Right renal pelvis (tissue), 4 donors: ENCODE results near the gene PRDM8. TPM values are rescaled to one million over a fixed set of nuclear protein-coding genes. Genes with fewer than 3 reads are reported as not detected.
"Not testable (repeated sequence)": the region's sequence is repeated elsewhere in the genome, so short reads cannot be mapped to it uniquely, and the experiment has no call there.

Experiments
- DNase-seq, 4 donors: peaks; one replicate each; pipeline ENCODE4 v3.0.0-alpha.2; 2013; ENCODE audit warnings: low read depth in 4 of 4, low spot score in 3 of 4, missing footprints in 1 of 4
- polyA plus RNA-seq, 4 donors: library from polyadenylated mRNA; unstranded; fragments of 120-200 nt; gene quantifications; one replicate each; pipeline ENCODE4 v1.2.1, GENCODE V29; 2013; ENCODE audit not compliant: insufficient read length in 4 of 4

Gene PRDM8
- 1 to 10 TPM; 1.4 to 2.6 (median 2.3) TPM for polyA plus RNA-seq

DNA sequence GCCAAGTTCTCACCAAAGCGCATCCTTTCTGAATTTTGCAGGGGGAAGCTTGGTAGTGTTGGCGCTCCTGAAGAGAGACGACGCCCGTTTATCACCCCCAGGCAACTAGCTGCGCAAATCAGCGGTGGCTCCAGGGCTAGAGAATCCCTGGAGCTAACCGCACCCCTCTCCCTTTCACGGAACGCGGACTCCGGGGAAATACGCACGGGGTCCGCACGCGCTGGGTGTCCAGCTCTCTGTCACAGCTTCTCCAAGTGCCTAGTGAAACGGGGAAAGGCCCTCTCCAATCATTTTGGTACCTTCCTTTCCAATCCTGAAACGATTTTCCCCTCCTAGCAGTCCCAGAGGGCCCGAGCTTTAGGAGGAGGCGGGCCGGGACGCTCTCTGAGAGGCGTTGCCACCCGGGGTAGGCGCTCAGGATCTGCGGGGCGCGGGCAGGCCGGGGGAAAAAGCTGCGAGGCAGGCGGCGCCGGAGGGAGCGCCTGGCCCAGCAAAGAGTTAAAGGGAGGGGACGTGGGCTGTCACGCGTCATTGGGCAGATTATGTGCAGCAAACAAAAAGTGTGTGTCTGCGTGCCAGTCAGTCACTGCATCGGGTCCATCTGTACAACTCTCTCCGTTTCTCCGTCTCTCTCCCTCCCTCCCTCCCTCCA is at the start of gene PRDM8:
PRDM8 (plus strand) TSS at position 582 of the 652 bp plus-strand sequence. CDS start 2,578 bp downstream, outside the sequence.
- no peak for DNase-seq

DNA sequence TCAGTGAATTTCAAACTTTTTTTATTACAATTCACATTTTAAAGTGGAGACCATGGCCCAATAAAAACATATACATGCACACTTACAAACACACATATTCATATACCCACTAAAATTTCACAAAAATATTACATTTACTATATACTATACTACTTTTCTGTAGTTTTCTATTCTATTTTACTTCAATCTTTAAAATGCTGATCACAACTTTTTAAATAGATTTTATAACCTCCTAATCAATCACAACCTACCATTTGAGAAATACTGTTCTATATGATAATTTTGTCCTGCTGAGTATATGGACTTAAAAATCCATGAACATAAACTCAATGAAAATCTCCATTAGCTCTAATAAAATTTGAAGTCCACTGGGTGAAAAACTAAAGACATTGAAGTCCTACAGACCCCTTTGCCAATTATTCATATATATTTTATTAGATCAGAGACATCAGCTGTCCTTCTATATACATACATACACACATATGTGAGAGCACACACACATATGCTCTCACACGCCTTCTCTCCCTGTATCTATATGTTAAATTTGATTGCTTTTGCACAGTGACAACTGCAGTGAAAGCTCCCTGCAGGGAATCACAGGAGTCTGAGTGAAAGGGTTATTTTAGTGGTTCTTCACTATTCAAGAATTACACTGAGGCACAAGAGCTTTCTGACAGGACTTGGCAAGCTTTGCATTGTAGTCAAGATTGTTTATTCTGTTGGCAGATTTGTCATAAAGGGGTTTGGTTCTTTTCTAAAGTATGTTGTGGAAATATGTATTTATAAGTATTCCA is 46.7 kb upstream of the PRDM8 start:
- DNase-seq, result no peak

DNA sequence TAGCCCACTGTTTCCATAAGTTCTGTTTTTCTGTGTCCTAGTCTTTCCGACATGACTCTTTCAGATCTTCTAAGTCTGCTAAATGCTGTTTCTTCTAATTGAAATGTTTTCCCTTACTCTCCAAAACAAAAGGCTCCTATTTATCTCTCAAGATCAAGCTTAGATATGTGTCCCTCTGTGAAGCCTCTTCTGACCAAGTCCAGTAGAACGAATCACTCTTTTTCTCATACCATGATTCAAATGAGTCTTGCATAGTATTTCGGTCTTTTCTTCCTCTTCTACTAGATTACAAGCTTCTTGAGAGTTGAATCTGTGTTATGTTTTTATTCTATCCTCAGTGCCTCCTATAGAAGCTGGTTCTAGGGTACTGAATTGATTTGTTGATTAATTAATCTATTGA is 45.3 kb upstream of the PRDM8 start:
- DNase-seq, result no peak

DNA sequence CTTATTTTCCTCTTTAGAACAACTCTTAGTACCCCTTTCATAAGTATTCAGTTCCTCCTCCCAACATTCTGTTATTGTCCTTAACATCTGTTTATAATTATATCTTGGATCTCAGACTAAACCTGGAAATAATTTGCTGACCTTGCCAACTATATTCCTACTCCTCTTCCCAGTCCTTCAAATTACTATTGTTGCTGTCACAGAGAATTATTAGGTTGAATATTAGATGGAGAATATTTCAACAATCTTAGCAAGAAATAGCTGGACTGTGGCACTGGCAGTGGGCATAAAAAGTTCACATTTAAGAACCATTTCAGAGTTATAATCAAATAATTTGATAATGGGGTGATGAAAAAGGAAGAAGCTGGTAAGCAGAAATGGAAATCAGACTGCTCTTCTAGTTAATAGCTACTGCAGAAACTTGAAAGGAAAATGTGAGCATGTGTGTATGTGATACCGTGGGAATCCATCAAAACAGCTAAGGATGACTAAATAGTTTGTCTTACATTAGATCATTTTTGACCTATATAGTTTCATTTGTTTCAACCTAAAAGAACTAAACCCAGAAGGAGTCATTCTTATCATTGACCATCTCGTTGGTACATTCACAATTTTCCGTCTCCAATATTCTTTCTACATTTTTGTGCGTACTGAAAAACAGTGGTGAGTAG is 43.3 kb upstream of the PRDM8 start:
- DNase-seq, result no peak

DNA sequence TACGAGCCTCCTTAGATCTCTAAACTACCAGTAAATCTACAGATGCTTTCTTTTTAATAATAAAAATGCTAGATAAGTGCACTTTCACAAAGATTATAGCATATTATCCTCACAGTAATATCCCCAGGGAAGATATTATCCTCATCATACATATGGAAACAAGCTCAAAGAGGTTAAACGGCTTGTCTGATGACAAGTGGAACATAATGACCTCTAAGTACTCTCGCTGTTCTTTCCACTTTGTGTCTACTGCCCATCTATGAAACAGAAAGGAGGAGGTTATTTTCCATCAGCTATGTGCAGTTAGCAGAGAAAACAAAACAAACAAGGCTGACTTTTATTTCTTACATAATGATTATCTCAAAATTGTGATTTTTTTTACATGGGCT is 42.8 kb upstream of the PRDM8 start:
- DNase-seq, result no peak

DNA sequence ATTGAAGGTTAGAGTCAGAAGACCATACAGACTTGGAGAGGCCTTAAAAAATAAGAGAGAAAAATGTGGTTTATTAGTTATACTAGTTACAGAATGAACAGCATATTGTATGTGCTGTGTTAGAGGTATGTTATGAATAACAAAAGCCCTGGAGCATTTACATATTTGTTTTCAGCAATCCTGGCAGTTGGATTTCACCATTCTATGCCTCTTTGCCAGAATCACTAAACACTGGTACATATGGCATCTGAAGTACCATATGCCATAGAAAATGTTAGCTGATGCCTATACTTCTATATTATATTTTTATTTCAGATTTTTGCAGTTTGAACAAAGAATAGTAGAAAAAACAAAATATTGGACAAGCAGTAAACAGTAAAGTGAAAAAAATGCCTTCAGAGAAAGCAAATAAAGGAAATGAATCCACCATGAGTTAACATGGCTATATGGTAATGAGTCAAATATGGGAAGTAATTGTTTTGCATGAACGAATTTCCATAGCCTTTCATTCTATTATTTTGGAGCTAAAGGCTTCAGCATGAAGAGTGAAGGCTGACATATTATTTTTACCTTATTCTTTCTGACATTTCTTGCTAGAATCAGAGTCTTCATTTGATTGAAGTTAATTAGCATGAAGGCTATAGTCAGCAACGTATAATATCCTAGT is 41.9 kb upstream of the PRDM8 start:
- DNase-seq, result no peak

DNA sequence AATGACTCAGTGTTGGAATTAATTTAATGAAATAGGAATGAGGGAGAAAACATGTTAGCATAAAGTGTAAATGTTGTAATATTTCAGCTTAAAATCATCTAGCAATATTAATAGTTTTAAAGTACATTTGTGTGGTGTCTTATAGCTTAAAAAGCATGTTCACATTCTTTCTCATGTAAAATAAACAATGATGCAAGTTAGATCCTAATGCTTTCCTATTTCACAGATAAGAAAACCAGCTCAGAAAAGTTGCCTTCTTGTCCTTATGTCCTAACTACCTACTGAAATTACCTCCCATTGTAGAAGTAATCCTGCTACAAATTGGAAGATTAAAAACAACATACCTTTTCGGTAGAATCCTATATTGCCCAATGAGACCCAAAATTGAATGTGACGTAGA is 40.9 kb upstream of the PRDM8 start:
- no peak for DNase-seq

DNA sequence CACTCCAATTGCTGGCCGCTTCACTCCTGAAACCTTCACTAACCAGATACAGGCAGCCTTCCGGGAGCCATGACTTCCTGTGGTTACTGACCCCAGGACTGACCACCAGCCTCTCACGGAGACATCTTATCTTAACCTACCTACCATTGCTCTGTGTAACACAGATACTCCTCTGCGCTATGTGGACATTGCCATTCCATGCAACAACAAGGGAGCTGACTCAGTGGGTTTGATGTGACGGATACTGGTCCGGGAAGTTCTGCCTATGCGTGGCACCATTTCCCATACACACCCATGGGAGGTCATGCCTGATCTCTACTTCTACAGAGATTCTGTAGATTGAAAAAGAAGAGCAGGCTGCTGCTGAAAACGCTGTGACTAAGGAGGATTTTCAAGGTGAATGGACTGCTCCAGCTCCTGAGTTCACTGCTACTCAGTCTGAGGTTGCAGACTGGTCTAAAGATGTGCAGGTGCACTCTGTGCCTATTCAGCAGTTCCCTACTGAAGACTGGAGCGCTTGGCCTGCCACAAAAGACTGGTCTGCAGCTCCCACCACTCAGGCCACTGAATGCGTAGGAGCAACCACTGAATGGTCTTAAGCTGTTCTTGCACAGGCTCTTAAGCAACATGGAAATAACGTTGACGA is 35.8 kb upstream of the PRDM8 start:
- DNase-seq, result no peak

DNA sequence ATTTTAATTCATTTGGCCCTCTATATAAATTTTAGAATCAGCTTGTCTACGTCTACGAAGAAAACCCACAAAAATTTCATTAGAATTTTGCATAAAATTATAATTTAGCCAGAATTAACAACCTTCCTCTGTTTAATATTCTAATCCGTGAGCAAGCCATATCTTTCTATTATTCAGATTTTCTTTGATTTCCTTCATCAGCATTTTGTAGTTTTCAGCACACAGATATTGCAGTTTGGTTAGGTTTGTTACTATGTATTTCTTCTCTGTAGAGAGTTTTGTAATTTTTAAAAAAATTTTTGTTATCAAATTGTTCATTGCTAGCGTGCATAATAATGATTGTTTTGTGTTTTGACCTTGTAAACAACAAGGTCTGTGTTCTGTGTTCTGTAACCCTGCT is 34.9 kb upstream of the PRDM8 start:
- DNase-seq, result no peak

DNA sequence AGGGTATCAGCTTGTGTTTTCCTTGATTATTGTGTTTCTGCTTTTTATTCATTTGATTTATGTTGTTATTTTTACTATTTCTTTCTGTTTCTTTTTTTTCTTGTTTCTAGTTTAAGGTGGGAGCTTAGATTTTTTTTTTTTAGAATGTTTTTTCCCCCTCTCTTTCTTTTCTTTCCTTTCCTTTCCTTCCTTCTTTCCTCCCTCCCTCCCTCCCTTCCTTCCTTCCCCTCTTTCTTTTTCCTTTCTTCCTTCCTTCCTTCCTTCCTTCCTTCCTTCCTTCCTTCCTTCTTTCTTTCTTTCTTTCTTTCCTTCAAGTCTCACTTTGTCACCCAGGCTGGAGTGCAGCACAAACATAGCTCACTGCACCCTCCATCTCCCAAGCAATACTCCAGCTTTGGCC is 31.4 kb upstream of the PRDM8 start:
- DNase-seq, result no peak

DNA sequence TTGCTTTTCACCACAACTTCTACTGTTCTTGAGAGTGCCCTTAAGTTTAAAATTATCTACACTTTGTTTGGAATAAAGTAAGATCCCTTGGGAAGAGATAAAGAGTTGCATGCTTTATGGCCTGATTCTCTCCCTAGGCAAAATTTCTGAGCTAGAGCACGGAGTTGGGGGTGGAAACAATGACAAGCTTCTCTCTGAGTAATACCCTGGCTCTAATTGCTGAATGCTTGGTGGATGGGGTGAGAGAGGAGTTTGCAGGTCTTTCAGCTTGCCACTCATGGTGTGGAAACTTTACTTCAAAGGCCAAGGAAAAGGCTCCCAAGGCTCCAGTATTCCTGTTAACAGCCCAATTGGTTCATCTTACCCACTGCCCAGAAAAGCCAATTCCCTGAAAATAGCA is 26.1 kb upstream of the PRDM8 start:
- DNase-seq, result no peak

DNA sequence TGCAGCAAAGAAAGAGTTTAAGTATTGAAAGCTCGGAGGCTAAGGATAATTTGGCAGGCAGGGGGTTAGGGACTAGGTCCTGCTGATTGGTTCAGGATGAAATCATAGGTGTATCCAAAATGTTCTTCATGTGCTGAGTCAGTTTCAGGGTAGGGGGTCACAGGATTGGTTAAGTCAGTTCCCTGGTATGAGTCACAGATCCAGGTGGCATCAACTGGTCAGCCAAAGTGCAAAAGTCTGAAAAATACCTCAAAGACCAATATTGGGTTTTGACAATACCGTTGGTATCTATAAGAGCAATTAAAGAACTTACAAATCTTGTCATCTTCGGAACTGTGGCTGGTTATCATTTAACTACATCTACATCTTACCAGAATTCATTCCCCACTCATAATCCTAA is 25.6 kb upstream of the PRDM8 start:
- DNase-seq, result no peak

DNA sequence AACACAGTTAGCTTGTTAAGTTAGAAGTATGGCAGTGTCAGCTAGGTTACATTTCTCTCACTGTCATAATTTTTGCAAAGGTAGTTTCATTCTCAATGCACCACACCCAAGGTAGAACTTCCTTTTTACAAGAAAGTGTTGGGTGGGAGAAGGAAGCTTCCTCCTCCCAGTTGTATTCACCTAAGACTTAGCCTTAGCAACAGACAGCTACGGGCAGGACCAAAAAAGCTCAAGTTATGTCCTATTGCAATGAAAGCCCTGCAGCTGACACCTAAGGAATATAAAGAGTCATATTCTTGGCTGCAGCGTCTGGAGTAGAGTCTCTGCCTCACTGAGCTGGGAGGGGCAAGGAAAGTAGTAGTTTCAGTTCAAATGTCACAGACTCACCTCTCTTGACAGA is 25.1 kb upstream of the PRDM8 start:
- no peak for DNase-seq

DNA sequence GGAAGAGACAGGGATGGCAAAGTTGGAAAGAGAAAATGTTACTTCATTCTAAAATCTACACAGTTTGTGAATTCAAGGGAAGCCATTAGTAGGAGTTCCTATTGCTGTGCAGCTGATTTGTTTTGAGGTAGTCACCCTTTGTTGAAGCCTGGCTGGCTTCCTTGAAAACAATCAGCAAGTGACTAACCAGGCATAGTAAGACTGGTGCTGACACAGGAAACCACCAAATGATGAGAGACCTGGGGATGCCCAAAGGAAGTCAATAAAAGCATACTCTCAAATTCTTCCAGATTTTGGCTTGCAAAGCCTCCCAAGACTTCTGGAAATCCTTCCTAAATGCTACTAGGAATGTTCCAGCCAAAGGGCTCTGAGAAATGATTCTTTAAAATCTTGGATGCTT is 23.9 kb upstream of the PRDM8 start:
- DNase-seq, result no peak

DNA sequence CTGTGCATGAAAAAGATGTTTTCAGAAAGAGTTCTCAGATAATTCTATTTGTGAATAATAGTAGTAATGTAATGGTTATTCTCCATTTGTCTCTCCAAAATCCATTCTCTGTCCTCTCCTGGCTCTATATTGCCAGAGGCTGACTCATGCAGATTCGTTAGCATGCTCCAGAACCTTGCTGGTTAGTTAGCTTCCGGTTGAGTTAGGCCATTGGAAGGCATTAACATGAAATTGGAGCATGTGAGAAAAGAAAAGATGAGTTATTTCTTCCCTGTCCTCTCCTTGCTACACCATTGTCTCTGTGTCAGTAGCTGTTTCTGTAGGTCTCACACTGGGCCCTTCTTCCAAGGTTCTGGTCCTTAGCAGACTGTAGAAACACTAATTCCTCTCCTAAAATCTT is 23.5 kb upstream of the PRDM8 start:
- DNase-seq, result no peak

DNA sequence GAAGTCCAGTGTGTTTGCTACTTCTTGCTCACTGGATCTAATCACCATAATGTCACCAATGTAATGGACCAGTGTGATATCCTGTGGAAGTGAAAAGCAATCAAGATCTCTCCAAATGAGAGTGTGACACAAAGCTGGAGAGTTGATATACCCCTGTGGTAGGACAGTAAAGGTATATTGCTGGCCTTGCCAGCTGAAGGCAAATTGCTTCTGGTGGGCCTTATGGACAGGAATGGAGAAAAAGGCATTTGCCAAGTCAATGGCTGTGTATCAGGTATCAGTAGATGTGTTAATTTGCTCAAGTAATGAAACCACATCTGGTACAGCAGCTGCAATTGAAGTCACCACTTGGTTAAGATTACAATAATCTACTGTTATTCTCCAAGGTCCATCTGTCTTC is 19.5 kb upstream of the PRDM8 start:
- DNase-seq, result not testable (repeated sequence)

DNA sequence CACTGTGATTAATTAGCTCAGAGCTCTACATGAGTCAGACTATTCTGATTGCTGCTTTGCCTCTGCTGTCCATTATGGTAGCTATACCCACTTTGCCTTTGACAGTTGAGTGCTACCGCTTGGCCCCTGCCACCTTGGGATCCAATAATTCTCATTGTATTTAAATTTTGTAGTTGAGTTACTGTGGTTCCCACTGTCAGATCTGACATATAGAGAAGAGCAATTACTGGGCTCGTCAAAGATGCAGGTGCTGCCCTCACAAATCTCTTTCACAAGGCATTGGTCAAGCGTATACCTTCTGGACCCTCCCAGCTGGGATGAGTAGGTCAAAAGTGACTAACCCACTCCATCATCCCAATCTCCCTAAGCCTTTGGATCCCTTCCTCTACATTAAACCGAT is 18.3 kb upstream of the PRDM8 start:
- DNase-seq, result no peak

DNA sequence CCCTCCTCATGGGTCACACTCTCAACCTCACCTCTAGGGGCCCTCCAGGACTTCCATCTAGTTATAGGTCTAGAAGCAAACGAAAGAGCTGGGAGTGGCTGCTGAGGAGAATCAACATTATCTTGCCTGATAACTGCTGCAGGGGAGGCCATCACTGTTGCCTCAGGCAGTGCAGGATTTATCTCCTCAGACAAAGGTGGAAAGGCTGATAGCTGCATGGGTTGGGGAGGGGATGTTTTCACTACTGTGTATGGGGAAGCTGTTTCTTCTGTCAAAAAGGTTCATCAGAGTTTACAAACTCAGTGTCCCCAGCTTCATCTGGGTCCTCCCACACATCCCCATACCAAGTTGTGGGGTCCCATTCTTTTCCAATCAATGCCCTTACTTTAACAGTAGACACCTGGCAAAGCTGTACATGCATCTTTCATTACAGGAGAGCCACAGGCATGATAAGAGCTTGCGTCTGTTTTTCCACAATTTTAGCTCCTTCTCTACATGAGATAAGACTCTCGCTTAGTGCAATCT is 17.6 kb upstream of the PRDM8 start:
- no peak for DNase-seq

DNA sequence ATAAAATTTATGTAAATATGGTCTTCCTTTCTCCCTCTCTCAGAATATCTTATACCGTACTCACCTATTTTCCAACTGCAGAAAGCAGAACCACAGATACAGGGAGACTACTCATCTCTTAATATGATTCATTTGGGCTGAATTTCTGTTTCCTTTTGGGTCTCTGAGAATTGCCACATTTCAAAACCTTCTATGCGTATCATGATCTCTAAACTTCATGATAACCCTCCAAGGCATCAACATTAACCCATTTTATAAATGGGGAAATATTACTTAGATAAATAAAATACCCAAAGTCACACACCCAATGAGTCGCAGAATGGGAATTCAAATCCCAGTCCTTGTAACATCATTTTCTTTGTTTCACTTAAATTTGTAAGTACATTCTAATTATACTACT is 16.6 kb upstream of the PRDM8 start:
- DNase-seq, result no peak

DNA sequence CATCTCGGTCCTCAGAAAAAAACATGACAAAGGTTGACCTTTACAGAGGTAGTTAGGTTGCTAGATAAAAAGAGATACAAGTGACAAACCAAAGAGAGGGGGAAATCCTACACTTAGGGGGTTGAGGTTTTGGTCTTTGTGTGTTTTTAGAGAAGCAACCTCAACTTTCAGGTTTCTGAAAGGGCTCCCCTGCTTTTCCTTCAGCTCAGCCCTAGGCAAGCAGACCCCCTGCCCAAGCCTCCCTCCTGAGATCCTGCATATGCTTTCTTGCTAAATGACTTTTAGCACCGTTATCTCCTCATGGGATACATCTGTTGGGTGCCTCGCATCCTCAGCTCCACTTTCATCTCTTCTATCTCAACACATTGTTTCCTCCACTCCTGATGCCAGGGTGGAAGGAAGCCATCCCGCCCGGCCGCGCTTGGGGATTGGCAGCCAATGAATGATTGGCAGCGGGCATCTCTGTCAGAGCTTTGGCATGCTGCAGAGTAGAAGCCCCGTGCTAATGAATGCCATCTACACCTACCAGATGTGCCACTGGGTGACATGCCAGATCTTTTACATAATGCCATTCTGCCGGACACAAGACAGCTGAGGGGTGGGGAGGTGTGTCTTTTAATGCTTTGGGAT is 15.0 kb upstream of the PRDM8 start:
- no peak for DNase-seq
